HG03159 (cell line): ENCODE results near the gene GDI2.

Experiments
- ATAC-seq: cut with Tn5 transposase; IDR thresholded peaks from one replicate; pipeline ENCODE4 v1.9.1; 2021; ENCODE audit warnings: mild to moderate bottlenecking, moderate library complexity; ENCODE audit not compliant: unreplicated experiment

Gene GDI2

GRCh38 chr10:5746197-5746596, 67.0 kb downstream of the GDI2 start:
- no peak for ATAC-seq

- no peak for ATAC-seq
Measured at GRCh38 chr10:5744849-5745248, 68.4 kb downstream of the GDI2 start.

- ATAC-seq = no peak
Measured at GRCh38 chr10:5743736-5744135, 69.5 kb downstream of the GDI2 start.

- no peak for ATAC-seq
Measured at GRCh38 chr10:5742116-5742515, 71.1 kb downstream of the GDI2 start.

- no peak for ATAC-seq
Measured at GRCh38 chr10:5741276-5741675, 72.0 kb downstream of the GDI2 start.

GRCh38 chr10:5738427-5738826, 74.8 kb downstream of the GDI2 start:
- no peak for ATAC-seq

GRCh38 chr10:5737352-5737751, 75.9 kb downstream of the GDI2 start:
- no peak for ATAC-seq

- ATAC-seq = no peak
Measured at GRCh38 chr10:5736591-5736990, 76.6 kb downstream of the GDI2 start.

GRCh38 chr10:5735119-5735518, 78.1 kb downstream of the GDI2 start:
- ATAC-seq = no peak

- no peak for ATAC-seq
Measured at GRCh38 chr10:5732141-5732540, 81.1 kb downstream of the GDI2 start.

GRCh38 chr10:5731559-5731958, 81.7 kb downstream of the GDI2 start:
- no peak for ATAC-seq

- no peak for ATAC-seq
Measured at GRCh38 chr10:5730766-5731165, 82.5 kb downstream of the GDI2 start.

GRCh38 chr10:5723692-5724091, 89.5 kb downstream of the GDI2 start:
- no peak for ATAC-seq

GRCh38 chr10:5720182-5720581, 93.1 kb downstream of the GDI2 start:
- ATAC-seq = no peak

- ATAC-seq = no peak
Measured at GRCh38 chr10:5719546-5719945, 93.7 kb downstream of the GDI2 start.
